ENCODE measurements around the gene ZNF490.

The ZNF490 gene

DNA sequence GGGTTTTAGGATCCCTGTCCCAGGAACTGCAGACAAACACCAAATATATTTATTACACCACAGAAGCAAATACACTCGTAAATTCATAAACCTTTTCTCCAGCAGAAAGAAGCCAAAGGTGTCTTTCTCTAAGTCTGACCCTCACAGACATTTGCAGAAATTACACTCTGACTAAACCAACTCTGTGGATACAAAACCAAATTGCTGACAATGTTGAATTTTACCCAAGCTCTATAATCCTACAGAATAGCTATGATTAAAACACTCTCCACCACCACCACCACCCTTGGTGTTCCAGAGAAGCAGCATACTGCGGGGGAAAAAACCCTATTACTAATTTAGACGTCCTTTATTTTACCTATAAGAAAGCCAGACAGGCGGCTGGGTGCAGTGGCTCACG lies 64.5 kb downstream of the ZNF490 start:
- no peak overlapping the region for H3K4me3 ChIP-seq (ENCODE audit: low read length)
- H3K56ac ChIP-seq (ENCODE audit: low read length), result no peak overlapping the region
- H3K27ac ChIP-seq (ENCODE audit: low read depth, low read length), result no peak overlapping the region
- no peak overlapping the region for H3K4ac ChIP-seq (ENCODE audit: low read depth, low read length)
- no peaks in the 10 kb centered on the region for H3K4me1 ChIP-seq (ENCODE audit: control insufficient read depth, low read depth, low read length)
- WGBS (ENCODE audit: extremely low coverage, insufficient coverage, low lambda C conversion rate), result no CpG with 5 or more reads among the region's 5 CpGs
- no peaks in the 10 kb centered on the region for H3K36me3 ChIP-seq (ENCODE audit: control insufficient read depth, insufficient read depth, low read length)
- peaks cover 39% of the 10 kb centered on the region for H3K79me2 ChIP-seq (ENCODE audit: control insufficient read depth, insufficient read depth, low read length)
- no peak overlapping the region for H2AK5ac ChIP-seq (ENCODE audit: low read length)
- H3K18ac ChIP-seq (ENCODE audit: low read length), result no peak overlapping the region
- no peak overlapping the region for H2BK120ac ChIP-seq (ENCODE audit: low read depth, low read length)
- H4K5ac ChIP-seq (ENCODE audit: low read length), result no peak overlapping the region
- no peaks in the 10 kb centered on the region for H3K27me3 ChIP-seq (ENCODE audit: insufficient read depth, low read length, poor library complexity)
- peaks cover 24% of the 10 kb centered on the region for H3K79me1 ChIP-seq (ENCODE audit: low read length)
- DNase-seq, result no peak
- no peak overlapping the region for H3K9ac ChIP-seq (ENCODE audit: low read length)
- no peak overlapping the region for H3K4me2 ChIP-seq (ENCODE audit: low read length)
- no peak overlapping the region for H2BK15ac ChIP-seq (replicated peaks; ENCODE audit: low read depth)
- no peak overlapping the region for H4K8ac ChIP-seq (ENCODE audit: low read depth, low read length)
- no peak overlapping the region for H2BK5ac ChIP-seq (ENCODE audit: low read length)
- H3K23ac ChIP-seq (ENCODE audit: low read length), result no peak overlapping the region

DNA sequence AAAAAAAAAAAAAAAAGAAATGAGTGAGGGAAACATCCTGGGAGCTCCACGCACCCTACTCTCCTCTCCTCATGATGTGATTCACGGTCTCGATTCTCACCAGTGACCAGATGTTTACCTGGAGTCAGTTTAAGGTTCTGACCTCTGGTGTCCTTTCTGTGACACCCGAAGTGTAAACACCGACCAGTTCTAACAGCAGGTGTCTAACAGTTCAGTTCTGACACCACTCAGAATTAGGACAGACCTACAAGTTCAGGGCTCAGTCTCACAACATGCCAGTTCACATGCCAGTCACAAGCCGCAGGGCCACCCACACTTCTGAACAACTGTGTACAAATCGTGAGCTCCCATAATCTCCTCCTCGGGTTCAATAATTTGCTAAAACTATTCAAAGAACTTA lies 65.3 kb downstream of the ZNF490 start:
- Histone ChIP-seq H3K23ac (ENCODE audit: low read length) (no peak overlapping the region), H3K27ac (ENCODE audit: low read depth, low read length) (no peak overlapping the region), H3K36me3 (ENCODE audit: control insufficient read depth, insufficient read depth, low read length) (no peaks in the 10 kb centered on the region), H3K79me1 (ENCODE audit: low read length) (peaks cover 24% of the 10 kb centered on the region), H3K4ac (ENCODE audit: low read depth, low read length) (no peak overlapping the region), H3K4me1 (ENCODE audit: control insufficient read depth, low read depth, low read length) (no peaks in the 10 kb centered on the region), H4K5ac (ENCODE audit: low read length) (no peak overlapping the region), H3K18ac (ENCODE audit: low read length) (no peak overlapping the region), H3K9ac (ENCODE audit: low read length) (no peak overlapping the region), H2BK5ac (ENCODE audit: low read length) (no peak overlapping the region), H2BK15ac (replicated peaks; ENCODE audit: low read depth) (no peak overlapping the region), H2AK5ac (ENCODE audit: low read length) (no peak overlapping the region), H3K79me2 (ENCODE audit: control insufficient read depth, insufficient read depth, low read length) (peaks cover 38% of the 10 kb centered on the region), H4K8ac (ENCODE audit: low read depth, low read length) (no peak overlapping the region), H3K56ac (ENCODE audit: low read length) (no peak overlapping the region), H3K4me2 (ENCODE audit: low read length) (no peak overlapping the region), H2BK120ac (ENCODE audit: low read depth, low read length) (no peak overlapping the region), H3K4me3 (ENCODE audit: low read length) (no peak overlapping the region), H3K27me3 (ENCODE audit: insufficient read depth, low read length, poor library complexity) (no peaks in the 10 kb centered on the region)
- no peak for DNase-seq
- WGBS (ENCODE audit: extremely low coverage, insufficient coverage, low lambda C conversion rate), result no CpG with 5 or more reads among the region's 8 CpGs

DNA sequence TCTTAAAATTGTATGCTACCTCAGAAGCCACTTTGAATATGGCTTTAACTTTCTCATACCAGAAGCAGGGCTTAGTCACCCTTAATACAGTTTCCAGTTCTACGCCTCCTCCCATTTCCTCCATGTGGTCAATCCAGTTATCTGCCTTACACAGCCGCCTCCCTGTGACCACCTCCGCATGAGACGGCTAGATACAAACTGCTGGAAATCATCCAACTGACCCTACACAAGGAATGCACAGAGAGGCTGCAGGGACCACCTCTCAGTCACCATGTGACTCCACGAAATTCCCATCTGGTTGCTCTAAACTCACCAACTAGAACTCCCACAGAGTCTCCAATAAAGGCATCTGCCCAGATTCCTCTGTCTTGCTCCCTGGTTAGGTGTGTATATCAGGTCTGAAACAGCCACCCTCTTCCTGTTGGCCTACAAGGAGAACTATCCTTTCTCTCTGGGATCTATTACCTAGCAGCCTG lies 66.2 kb downstream of the ZNF490 start:
- no CpG with 5 or more reads among the region's 5 CpGs for WGBS (ENCODE audit: extremely low coverage, insufficient coverage, low lambda C conversion rate)
- H3K27me3 ChIP-seq (ENCODE audit: insufficient read depth, low read length, poor library complexity), result no peaks in the 10 kb centered on the region
- peaks cover 32% of the 10 kb centered on the region for H3K79me2 ChIP-seq (ENCODE audit: control insufficient read depth, insufficient read depth, low read length)
- H3K4me2 ChIP-seq (ENCODE audit: low read length), result no peak overlapping the region
- H3K18ac ChIP-seq (ENCODE audit: low read length), result no peak overlapping the region
- H4K8ac ChIP-seq (ENCODE audit: low read depth, low read length), result no peak overlapping the region
- H3K4me1 ChIP-seq (ENCODE audit: control insufficient read depth, low read depth, low read length), result no peaks in the 10 kb centered on the region
- H2BK15ac ChIP-seq (replicated peaks; ENCODE audit: low read depth), result no peak overlapping the region
- H3K23ac ChIP-seq (ENCODE audit: low read length), result no peak overlapping the region
- no peak overlapping the region for H2BK120ac ChIP-seq (ENCODE audit: low read depth, low read length)
- no peaks in the 10 kb centered on the region for H3K36me3 ChIP-seq (ENCODE audit: control insufficient read depth, insufficient read depth, low read length)
- DNase-seq, result no peak
- no peak overlapping the region for H3K4me3 ChIP-seq (ENCODE audit: low read length)
- no peak overlapping the region for H3K9ac ChIP-seq (ENCODE audit: low read length)
- H3K56ac ChIP-seq (ENCODE audit: low read length), result no peak overlapping the region
- H4K5ac ChIP-seq (ENCODE audit: low read length), result no peak overlapping the region
- H3K79me1 ChIP-seq (ENCODE audit: low read length), result peaks cover 21% of the 10 kb centered on the region
- H3K4ac ChIP-seq (ENCODE audit: low read depth, low read length), result no peak overlapping the region
- no peak overlapping the region for H2AK5ac ChIP-seq (ENCODE audit: low read length)
- H3K27ac ChIP-seq (ENCODE audit: low read depth, low read length), result no peak overlapping the region
- H2BK5ac ChIP-seq (ENCODE audit: low read length), result no peak overlapping the region

DNA sequence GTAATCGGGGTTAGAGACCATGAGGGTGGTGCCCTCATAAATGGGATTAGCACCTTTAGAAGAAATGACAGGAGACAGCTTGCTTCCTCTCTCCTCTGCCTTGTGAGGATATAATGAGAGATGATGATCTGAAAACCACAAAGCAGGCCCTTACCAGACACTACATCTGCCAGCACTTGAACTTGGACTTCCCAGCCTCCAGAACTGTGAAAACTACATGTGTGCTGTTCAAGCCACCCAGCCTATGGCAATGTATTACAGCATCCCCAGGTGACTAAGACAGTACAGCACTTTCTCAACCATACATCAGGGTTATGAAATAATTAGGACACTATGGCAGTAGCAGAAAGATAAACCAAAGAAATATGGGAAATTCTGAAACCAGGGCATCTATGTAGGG lies 66.8 kb downstream of the ZNF490 start:
- no peak overlapping the region for H2BK120ac ChIP-seq (ENCODE audit: low read depth, low read length)
- H2BK15ac ChIP-seq (replicated peaks; ENCODE audit: low read depth), result no peak overlapping the region
- H3K56ac ChIP-seq (ENCODE audit: low read length), result no peak overlapping the region
- no peak overlapping the region for H3K27ac ChIP-seq (ENCODE audit: low read depth, low read length)
- H4K5ac ChIP-seq (ENCODE audit: low read length), result no peak overlapping the region
- H3K4me1 ChIP-seq (ENCODE audit: control insufficient read depth, low read depth, low read length), result no peaks in the 10 kb centered on the region
- no CpG with 5 or more reads among the region's 1 CpG for WGBS (ENCODE audit: extremely low coverage, insufficient coverage, low lambda C conversion rate)
- H4K8ac ChIP-seq (ENCODE audit: low read depth, low read length), result no peak overlapping the region
- no peak overlapping the region for H3K4ac ChIP-seq (ENCODE audit: low read depth, low read length)
- H3K27me3 ChIP-seq (ENCODE audit: insufficient read depth, low read length, poor library complexity), result no peaks in the 10 kb centered on the region
- H3K4me2 ChIP-seq (ENCODE audit: low read length), result no peak overlapping the region
- peaks cover 18% of the 10 kb centered on the region for H3K79me1 ChIP-seq (ENCODE audit: low read length)
- no peak overlapping the region for H2AK5ac ChIP-seq (ENCODE audit: low read length)
- peaks cover 29% of the 10 kb centered on the region for H3K79me2 ChIP-seq (ENCODE audit: control insufficient read depth, insufficient read depth, low read length)
- no peak overlapping the region for H3K18ac ChIP-seq (ENCODE audit: low read length)
- no peaks in the 10 kb centered on the region for H3K36me3 ChIP-seq (ENCODE audit: control insufficient read depth, insufficient read depth, low read length)
- H3K23ac ChIP-seq (ENCODE audit: low read length), result no peak overlapping the region
- no peak for DNase-seq
- H2BK5ac ChIP-seq (ENCODE audit: low read length), result no peak overlapping the region
- H3K9ac ChIP-seq (ENCODE audit: low read length), result no peak overlapping the region
- H3K4me3 ChIP-seq (ENCODE audit: low read length), result no peak overlapping the region
